Measurements from ENCODE around the gene FSCN2.

DNA sequence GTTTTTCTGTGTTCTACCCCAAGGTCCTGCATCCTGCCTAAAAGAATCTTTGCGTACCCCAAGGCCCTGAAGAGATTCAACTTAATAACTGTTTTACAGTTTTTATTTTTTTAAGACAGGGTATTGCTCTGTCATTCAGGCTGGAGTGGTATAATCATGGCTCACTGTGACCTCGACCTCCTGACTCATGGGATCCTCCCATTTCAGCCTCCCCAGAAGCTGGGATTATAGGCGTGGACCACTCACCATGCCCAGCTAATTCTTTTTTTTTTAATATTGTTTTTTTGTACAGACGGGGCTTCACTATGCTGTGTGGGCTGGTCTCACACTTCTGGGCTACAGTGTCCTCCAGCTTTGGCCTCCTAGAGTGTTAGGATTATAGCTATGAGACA lies 33.3 kb downstream of the FSCN2 start:
- TF ChIP-seq CTCF (IDR thresholded peaks at IDR 0.05) (no peak), POLR2AphosphoS5 (IDR thresholded peaks at IDR 0.05) (no peak)

All from breast epithelium (tissue), 3 donors.